Stimulated activated naive CD8-positive, alpha-beta T cell treated with anti-CD3 and anti-CD28 coated beads, Interleukin-15, Interleukin-2, amounts not matched to agents 100 ng/mL and 50 ng/mL, for 24 hours (primary cell): Measurements from ENCODE around the gene KCTD10.
A peak's percentile ranks its signal among the peaks of the same experiment; 100 is the strongest.
"Not testable (repeated sequence)": the region's sequence is repeated elsewhere in the genome, so short reads cannot be mapped to it uniquely, and the experiment has no call there.

Experiments used
- H3K27ac Mint-ChIP-seq: one replicate; pipeline ENCODE4 v1.8.0; 2021; ENCODE audit warnings: mild to moderate bottlenecking, mixed read lengths
- H3K27me3 Mint-ChIP-seq: one replicate; pipeline ENCODE4 v1.8.0; 2021; ENCODE audit warnings: mixed read lengths
- H3K36me3 Mint-ChIP-seq: one replicate; pipeline ENCODE4 v1.8.0; 2021; ENCODE audit warnings: low read depth, mixed read lengths
- H3K4me1 Mint-ChIP-seq: one replicate; pipeline ENCODE4 v1.8.0; 2021; ENCODE audit warnings: low read depth, mixed read lengths
- H3K4me3 Mint-ChIP-seq: one replicate; pipeline ENCODE4 v1.8.0; 2021; ENCODE audit warnings: mild to moderate bottlenecking, mixed read lengths
- H3K9me3 Mint-ChIP-seq: one replicate; pipeline ENCODE4 v1.8.0; 2021; ENCODE audit warnings: mixed read lengths

KCTD10 gene

DNA sequence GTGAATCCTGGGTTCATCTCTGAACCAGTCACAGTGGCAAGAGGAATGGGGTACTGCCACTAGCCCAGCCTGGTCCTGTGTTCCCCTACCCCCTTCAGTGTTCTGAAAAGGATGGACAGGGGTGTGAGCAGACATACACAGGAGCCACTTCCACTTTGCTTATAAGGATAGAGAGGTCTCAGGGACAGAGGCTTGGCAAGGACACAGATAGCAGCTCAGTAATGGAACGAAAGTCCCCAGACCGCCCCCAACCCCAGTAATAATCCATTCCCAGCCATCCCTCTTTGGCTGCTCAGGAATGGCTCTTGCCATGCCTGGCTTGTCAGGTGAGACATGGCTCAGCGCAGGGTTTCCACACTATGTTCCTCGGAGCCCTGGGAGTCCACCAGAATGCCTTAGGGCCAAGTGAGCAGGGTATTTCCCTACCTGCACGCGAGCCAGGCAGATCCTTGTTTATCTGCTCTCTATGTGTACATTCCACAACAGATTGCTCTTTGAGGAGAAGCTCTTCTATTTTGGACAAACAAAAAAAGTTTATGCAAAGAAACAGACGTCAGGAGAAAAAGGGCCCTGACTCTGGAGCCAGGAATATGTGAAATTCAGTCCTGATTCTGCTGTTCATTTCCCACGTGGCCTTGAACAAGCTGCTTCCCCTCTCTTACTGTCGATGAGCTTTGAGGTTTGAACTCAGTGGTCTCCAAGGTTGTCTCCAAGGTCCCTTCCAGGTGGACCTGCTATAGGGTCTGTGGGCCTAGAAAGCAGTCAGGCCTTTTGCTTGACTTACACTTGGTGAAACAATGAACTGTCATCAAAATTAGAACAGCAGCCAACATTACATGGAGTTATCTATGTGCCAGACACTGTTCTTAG, 10.3 kb upstream of the KCTD10 start:
- Mint-ChIP-seq H3K27ac (no peak overlapping the region), H3K36me3 (peaks cover 59% of the 10 kb centered on the region), H3K4me1 (no peaks in the 10 kb centered on the region), H3K4me3 (no peak overlapping the region), H3K27me3 (no peaks in the 10 kb centered on the region), H3K9me3 (no peaks in the 10 kb centered on the region)

DNA sequence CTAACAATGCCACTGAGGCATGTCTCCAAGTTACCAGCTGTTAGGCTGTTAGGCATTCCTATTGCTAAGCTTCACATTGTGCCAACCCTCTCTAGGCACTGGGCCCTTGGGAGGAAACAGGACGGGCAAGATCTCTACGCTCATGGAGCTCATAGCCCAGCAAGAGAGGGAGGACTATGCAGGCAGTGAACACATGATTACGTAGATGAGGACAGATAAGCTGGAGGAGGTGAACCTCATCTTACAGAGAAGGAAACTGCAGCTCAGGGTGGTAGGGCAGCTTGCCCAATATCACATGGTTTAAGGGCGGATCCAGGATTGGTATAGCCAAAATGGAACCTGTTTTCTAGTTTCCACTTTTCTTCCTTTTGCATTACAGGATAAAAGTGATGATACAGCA, 8.1 kb upstream of the KCTD10 start:
- Mint-ChIP-seq H3K36me3 (peaks cover 52% of the 10 kb centered on the region), H3K9me3 (no peaks in the 10 kb centered on the region), H3K4me3 (no peak overlapping the region), H3K27ac (no peak overlapping the region), H3K27me3 (no peaks in the 10 kb centered on the region), H3K4me1 (no peaks in the 10 kb centered on the region)

DNA sequence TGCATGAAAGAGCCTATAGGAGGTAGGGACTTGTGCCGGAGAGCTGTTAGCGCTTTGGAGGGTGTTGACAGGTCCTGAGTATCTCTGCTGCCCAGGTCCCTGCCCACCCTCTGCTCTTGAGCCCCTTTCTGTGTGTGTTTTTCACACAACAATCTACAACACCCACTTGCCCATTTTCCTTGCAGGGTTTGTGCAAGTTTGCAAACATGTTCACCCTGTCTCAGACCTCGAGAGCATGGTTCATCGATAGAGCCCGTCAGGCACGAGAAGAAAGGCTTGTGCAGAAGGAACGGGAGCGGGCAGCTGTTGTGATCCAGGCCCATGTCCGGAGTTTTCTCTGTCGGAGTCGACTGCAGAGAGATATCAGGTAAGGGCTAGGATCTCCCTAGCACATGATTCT, 6.2 kb upstream of the KCTD10 start:
- Mint-ChIP-seq H3K36me3 (peaks cover 39% of the 10 kb centered on the region), H3K9me3 (no peaks in the 10 kb centered on the region), H3K4me1 (peaks cover 14% of the 10 kb centered on the region), H3K4me3 (no peak overlapping the region), H3K27me3 (no peaks in the 10 kb centered on the region), H3K27ac (no peak overlapping the region)

DNA sequence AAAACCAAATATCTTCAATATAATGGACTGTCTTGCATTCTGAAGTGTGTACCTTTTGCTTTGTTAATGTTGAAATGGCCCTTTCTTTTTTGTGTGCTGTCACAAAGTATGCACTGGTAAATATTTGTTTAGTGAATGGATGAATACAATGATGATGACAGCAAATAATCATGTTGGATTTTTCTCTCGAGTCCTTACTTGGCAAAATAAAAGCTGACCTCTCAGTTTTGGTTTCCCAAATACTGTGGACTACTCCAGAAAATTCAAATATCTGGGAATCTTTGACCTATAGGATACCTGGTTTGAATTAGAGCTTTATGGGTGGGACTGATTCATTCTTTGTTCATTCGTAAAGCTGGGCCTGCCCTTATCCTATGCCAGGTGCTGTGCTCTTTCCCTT, 5.8 kb upstream of the KCTD10 start:
- H3K9me3 Mint-ChIP-seq: no peaks in the 10 kb centered on the region
- H3K27ac Mint-ChIP-seq: no peak overlapping the region
- H3K27me3 Mint-ChIP-seq: no peaks in the 10 kb centered on the region
- H3K4me3 Mint-ChIP-seq: no peak overlapping the region
- H3K36me3 Mint-ChIP-seq: peaks cover 34% of the 10 kb centered on the region
- H3K4me1 Mint-ChIP-seq: peaks cover 14% of the 10 kb centered on the region

DNA sequence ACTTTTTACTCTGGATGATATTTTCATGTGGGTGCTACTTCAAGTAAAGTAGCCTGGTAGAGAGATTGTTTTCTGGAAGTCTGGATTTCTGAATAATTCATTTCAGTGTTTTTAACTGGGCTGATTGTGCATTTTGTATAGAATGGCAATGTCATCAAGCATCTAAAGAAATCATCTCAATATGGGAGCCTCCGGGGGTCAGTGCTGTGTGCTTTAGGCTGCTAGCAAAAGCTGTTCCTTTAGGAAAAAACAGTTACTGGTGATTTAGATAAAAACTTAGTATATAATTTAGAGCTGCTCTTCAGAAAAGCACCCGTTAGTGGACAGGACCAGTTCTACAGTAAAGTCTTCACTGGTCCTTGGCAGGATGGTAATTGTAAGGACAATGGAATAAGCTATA, 5.4 kb upstream of the KCTD10 start:
- Mint-ChIP-seq H3K9me3 (no peaks in the 10 kb centered on the region), H3K4me1 (peaks cover 14% of the 10 kb centered on the region), H3K36me3 (peaks cover 30% of the 10 kb centered on the region), H3K4me3 (no peak overlapping the region), H3K27me3 (no peaks in the 10 kb centered on the region), H3K27ac (no peak overlapping the region)

DNA sequence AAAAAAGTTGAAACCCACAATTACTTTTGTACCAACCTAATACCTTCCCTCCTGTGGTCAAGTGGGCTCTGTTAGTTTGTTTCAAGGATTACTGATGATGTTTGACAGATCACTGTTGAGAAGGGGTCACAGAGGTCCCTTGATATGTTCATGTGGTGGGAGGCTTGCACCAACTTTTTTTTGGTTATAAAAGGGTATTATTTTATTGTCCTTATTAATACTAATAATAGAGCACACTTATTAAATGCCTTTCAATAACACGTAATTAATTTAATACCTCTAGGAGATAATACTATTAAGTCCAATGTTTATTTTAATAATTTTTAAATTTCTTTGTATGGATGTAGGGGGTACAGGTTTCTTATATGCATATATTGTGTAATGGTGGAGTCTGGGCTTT, 4.8 kb upstream of the KCTD10 start:
- Mint-ChIP-seq H3K4me3 (no peak overlapping the region), H3K27me3 (no peaks in the 10 kb centered on the region), H3K9me3 (no peaks in the 10 kb centered on the region), H3K36me3 (peaks cover 24% of the 10 kb centered on the region), H3K4me1 (peaks cover 18% of the 10 kb centered on the region), H3K27ac (no peak overlapping the region)

DNA sequence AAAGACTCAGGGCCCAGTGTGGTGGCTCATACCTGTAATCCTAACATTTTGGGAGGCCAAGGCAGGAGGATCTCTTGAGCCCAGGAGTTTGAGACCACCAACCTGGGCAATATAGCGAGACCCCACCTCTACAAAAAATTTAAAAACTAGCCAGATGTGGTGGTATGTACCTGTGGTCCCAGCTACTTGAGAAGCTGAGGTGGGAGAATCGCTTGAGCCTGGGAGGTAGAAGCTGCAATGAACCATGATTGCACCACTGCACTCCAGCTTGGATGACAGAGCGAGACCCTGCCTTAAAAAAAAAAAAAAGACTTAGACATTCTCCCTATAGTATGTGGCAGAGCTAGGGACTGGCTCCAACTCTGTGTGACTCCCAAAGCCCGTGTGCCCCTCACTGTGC, 3.3 kb upstream of the KCTD10 start:
- Mint-ChIP-seq H3K27me3 (no peaks in the 10 kb centered on the region), H3K4me3 (no peak overlapping the region), H3K4me1 (peaks cover 33% of the 10 kb centered on the region), H3K27ac (no peak overlapping the region), H3K9me3 (no peaks in the 10 kb centered on the region), H3K36me3 (peaks cover 15% of the 10 kb centered on the region)

DNA sequence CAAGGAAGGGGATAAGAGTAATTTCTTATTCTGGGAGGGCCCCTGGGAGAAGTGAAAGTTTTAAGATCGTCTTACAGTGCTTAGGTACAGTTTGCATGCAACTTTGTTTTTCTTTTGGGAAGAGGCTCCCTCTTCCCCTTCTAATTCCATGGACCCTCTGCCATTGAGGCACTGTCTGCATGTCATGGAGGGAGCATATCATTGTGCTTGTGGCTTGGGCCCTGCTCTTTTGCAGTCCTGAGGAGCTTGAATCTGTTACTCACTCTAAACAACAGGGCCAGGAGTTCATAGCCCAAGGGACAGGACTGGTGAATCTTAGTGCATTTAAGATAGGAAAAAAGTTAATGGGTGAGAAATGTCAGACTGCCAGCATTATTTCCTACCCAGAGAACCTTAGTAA, 2.7 kb upstream of the KCTD10 start:
- Mint-ChIP-seq H3K4me1 (peaks cover 34% of the 10 kb centered on the region), H3K4me3 (no peak overlapping the region), H3K27ac (no peak overlapping the region)

DNA sequence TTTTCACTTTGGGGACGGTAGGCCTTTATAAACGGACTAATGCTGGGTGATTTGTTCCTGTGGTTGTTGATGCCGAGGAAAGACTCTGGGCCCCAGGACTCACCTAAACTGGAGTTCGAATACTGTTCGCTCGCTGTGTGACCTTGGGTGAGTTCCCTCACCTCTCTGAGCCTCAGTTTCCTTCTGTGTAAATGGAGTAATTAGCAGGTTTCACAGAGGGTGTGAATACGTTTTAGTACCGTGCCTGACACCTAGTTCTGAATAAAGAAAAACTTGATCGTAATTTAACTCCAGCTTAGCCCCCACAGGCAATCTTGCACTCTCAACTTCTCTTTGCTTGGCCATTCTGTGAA, 839 bp upstream of the KCTD10 start:
- Mint-ChIP-seq H3K4me1 (peaks cover 40% of the 10 kb centered on the region), H3K36me3 (no peaks in the 10 kb centered on the region), H3K4me3 (peak overlapping the region; percentile 96), H3K9me3 (no peaks in the 10 kb centered on the region), H3K27me3 (no peaks in the 10 kb centered on the region), H3K27ac (peak overlapping the region; percentile 99)

More for the DNA sequence above, 2.7 kb upstream of the KCTD10 start:
- no peaks in the 10 kb centered on the region for H3K27me3 Mint-ChIP-seq
- no peaks in the 10 kb centered on the region for H3K9me3 Mint-ChIP-seq
- peaks cover 9% of the 10 kb centered on the region for H3K36me3 Mint-ChIP-seq

DNA sequence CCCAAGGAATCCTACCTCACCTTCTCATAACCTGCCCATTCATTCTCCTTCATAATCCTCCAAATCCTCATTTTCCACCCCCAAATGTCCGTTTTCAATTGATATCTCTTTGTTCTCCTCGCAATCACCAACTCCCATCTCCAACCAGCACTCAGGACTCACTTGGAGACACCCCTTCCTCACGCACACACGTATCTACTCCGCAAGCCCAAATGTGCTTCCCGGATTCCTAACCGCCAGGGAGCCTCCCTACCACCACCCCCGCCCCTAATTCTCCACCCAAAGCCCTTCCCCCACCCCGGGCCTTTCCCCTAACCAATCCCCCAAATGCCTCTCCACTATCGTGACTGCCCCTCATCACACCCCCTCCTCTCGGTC, 304 bp downstream of the KCTD10 start:
- no peaks in the 10 kb centered on the region for H3K27me3 Mint-ChIP-seq
- no peaks in the 10 kb centered on the region for H3K9me3 Mint-ChIP-seq
- H3K4me1 Mint-ChIP-seq: peaks cover 40% of the 10 kb centered on the region
- H3K27ac Mint-ChIP-seq: peak overlapping the region; percentile 99
- H3K4me3 Mint-ChIP-seq: peak overlapping the region; percentile 96
- no peaks in the 10 kb centered on the region for H3K36me3 Mint-ChIP-seq

DNA sequence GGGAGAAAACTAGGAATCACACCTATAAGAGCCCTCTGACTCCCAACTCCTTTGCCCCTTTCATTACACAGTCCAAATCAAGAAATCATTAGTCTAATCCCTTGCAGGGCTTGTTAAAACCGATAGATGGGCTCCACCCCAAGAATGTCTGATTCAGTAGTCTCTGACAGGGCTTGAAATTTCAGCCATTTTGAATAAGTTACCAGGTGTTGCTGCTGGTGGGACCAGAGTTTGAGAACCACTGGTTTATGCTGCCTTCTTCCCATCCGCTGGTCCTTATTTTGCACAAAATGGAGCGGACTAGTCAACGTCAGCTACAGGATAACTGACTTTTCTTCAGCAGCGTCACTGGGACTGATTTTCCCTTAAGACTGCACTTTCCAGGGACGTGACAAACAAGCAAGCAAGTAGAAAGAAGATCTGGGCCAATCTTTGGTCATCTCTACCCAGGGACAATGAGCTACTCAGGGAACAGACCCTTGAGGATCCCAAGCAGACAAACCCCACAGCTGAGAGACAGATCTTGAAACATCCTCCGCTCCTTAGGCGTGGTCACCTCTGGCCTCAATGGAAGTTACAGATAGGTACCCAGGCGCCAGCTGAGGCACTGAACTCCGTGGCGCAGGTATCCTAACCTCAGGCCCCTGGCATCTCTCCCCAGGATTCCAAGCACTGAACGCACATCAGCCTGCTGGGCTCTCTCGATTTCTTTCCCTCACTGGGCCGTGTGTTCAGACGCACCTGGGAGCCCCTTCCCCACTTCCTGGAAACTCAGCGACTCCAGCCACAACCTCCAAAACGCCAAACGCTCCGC, 900 bp downstream of the KCTD10 start:
- peak overlapping the region; percentile 99 for H3K27ac Mint-ChIP-seq
- H3K36me3 Mint-ChIP-seq: no peaks in the 10 kb centered on the region
- H3K4me1 Mint-ChIP-seq: peaks cover 40% of the 10 kb centered on the region
- peak overlapping the region; percentile 96 for H3K4me3 Mint-ChIP-seq
- H3K27me3 Mint-ChIP-seq: no peaks in the 10 kb centered on the region
- H3K9me3 Mint-ChIP-seq: no peaks in the 10 kb centered on the region

DNA sequence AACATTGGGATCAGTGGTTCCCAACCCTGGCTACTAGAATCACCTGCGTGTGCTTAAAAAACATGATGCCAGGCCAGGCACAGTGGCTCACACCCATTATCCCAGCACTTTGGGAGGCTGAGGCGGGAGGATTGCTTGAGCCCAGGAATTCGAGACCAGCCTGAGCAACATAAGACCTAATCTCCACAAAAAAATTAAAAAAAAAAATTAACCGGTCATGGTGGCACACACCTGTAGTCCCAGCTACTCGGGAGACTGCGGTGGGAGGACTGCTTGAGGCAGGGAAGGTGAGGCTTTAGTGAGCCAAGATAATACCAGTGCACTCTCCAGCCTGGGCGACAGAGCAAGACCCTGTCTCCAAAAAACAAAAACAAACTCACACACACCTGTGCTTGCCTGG, 2.0 kb downstream of the KCTD10 start:
- H3K27me3 Mint-ChIP-seq: no peaks in the 10 kb centered on the region
- no peak overlapping the region for H3K27ac Mint-ChIP-seq
- H3K36me3 Mint-ChIP-seq: no peaks in the 10 kb centered on the region
- peaks cover 44% of the 10 kb centered on the region for H3K4me1 Mint-ChIP-seq
- no peaks in the 10 kb centered on the region for H3K9me3 Mint-ChIP-seq
- H3K4me3 Mint-ChIP-seq: no peak overlapping the region

DNA sequence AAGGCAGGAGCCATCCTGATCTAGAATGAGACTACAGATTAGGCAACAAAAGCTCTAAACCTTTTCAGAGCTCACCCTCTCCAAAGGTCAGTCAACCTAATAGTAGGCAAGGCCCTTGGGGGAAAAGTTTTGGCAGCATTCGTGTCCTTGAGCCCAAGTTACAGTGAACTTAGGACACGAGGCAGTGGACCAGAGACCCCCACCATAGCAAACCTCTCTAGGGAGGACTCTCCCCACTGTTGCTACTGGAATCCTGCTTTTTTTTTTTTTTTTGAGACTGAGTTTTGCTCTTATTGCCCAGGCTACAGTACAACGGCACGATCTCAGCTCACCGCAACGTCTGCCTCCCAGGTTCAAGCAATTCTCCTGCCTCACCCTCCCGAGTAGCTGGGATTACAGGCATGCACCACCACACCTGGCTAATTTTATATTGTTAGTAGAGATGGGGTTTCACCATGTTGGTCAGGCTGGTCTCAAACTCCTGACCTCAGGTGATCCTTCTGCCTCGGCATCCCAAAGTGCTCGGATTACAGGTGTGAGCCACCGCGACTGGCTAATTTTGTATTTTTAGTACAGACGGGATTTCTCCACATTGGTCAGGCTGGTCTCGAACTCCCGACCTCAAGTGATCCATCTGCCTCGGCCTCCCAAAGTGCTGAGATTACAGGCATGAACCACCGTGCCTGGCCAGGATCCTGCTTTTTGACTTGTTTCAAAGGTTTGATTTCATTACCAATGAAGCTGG, 3.4 kb downstream of the KCTD10 start:
- H3K27ac Mint-ChIP-seq, H3K4me3 Mint-ChIP-seq, H3K9me3 Mint-ChIP-seq, H3K36me3 Mint-ChIP-seq, H3K27me3 Mint-ChIP-seq: not testable (repeated sequence)
- peaks cover 36% of the 10 kb centered on the region for H3K4me1 Mint-ChIP-seq

DNA sequence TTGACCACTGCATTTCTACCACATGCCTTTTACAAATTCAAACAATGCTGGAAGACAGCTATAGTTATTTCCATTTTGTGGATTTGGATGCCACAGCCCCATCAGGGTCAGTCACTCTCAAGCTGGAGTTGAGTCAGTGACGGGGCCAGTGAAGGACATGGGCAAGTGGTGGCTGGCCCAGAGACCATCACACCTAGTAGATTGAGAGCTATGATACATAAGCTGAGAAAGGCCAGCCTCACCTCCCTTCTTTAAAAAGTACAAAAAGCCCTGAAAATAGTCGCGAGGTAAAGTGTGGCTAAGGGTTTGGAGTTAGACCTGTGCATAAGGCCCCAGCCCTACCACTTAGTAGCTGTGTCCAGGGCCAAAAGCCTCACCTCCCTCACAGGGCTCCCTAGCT, 4.1 kb downstream of the KCTD10 start:
- Mint-ChIP-seq H3K4me1 (peaks cover 34% of the 10 kb centered on the region), H3K36me3 (peaks cover 9% of the 10 kb centered on the region), H3K27me3 (no peaks in the 10 kb centered on the region), H3K27ac (no peak overlapping the region), H3K9me3 (no peaks in the 10 kb centered on the region), H3K4me3 (no peak overlapping the region)

DNA sequence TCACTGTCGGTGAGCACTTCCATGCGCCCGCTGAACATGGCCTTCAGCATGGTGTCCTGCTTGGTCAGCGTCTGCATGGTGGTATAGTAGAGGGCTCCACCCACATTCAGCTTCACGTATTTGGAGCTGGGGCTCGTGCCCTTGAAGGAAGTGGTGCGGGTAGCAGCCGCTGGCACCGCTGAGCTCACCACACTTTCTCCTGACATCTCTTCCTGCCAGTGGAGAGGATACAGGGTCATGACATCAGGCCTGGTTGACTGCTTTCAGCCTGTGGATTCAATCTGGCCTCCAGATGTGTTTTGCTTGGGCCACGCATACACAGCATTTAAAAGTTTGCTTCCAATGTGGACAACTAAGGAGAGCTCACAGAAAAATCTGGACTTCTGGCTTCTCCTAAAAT, 7.6 kb downstream of the KCTD10 start:
- Mint-ChIP-seq H3K27ac (no peak overlapping the region), H3K9me3 (no peaks in the 10 kb centered on the region), H3K4me1 (peaks cover 14% of the 10 kb centered on the region), H3K27me3 (no peaks in the 10 kb centered on the region), H3K4me3 (no peak overlapping the region), H3K36me3 (peaks cover 17% of the 10 kb centered on the region)
